Brain microvascular endothelial cell (primary cell): ENCODE results near the gene LGALS9C.
"Not testable (repeated sequence)": the region's sequence is repeated elsewhere in the genome, so short reads cannot be mapped to it uniquely, and the experiment has no call there.

Experiments
- DNase-seq: peaks from one replicate; pipeline ENCODE4 v3.0.0-alpha.2; 2020
- H3K27ac ChIP-seq: fragments of 250-450 bp; sonication (Bioruptor Pico); 2 replicates; pipeline ENCODE4 v1.5.1; 2020; ENCODE audit warnings: mild to moderate bottlenecking, moderate library complexity
- H3K27me3 ChIP-seq: fragments of 250-450 bp; sonication (Bioruptor Pico); replicated peaks from 2 replicates; pipeline ENCODE4 v1.5.1; 2020; ENCODE audit warnings: mild to moderate bottlenecking
- H3K36me3 ChIP-seq: fragments of 250-450 bp; sonication (Bioruptor Pico); replicated peaks from 2 replicates; pipeline ENCODE4 v1.5.1; 2020; ENCODE audit warnings: mild to moderate bottlenecking
- H3K4me3 ChIP-seq: 2 replicates; pipeline ENCODE4 v1.5.1; 2011; ENCODE audit warnings: low read depth, mild to moderate bottlenecking, control low read depth, low read length, moderate library complexity
- in situ Hi-C: cut with HindIII; loops from 2 replicates; pipeline ENCODE4 v1.10.0; 2017; ENCODE audit warnings: low sequenced_read_pairs, low pct_ligation_motif_present

The LGALS9C gene

GRCh38 chr17:18494250-18494768, 17.7 kb downstream of the LGALS9C start:
- H3K27ac ChIP-seq, DNase-seq, in situ Hi-C loops, H3K36me3 ChIP-seq, H3K27me3 ChIP-seq, H3K4me3 ChIP-seq: not testable (repeated sequence)

GRCh38 chr17:18497044-18497443, 20.5 kb downstream of the LGALS9C start:
- H3K4me3 ChIP-seq, H3K36me3 ChIP-seq, in situ Hi-C loops, H3K27ac ChIP-seq, H3K27me3 ChIP-seq, DNase-seq: not testable (repeated sequence)

DNA sequence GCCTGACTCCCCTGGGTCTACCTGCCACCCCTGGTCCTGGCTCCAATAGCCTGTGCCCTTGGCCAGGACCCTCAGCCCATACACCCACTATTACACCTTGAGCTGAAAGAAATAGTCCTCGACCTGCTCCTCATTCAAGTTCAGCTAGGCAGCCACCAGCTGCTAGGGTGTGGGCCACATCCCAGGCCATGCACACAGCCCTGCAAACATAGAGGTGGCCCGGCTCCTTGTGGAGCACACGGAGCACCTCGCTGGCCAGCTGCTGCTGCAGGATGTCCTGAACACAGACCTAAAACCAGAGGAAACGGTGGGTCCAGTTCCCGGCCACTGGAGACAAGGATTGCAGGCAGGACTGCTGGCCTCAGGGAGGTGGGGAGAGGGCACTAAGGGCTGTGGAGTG, 22.5 kb downstream of the LGALS9C start:
- H3K36me3 ChIP-seq, H3K27me3 ChIP-seq, H3K27ac ChIP-seq, DNase-seq, in situ Hi-C loops, H3K4me3 ChIP-seq: not testable (repeated sequence)

GRCh38 chr17:18499756-18500155, 23.2 kb downstream of the LGALS9C start:
- DNase-seq, in situ Hi-C loops, H3K27me3 ChIP-seq, H3K4me3 ChIP-seq, H3K27ac ChIP-seq, H3K36me3 ChIP-seq: not testable (repeated sequence)

- H3K27me3 ChIP-seq, H3K4me3 ChIP-seq, H3K27ac ChIP-seq, DNase-seq, H3K36me3 ChIP-seq, in situ Hi-C loops: not testable (repeated sequence)
These were observed 23.7 kb downstream of the LGALS9C start for GRCh38 chr17:18500281-18500680.

- in situ Hi-C loops, H3K27ac ChIP-seq, H3K36me3 ChIP-seq, DNase-seq, H3K4me3 ChIP-seq, H3K27me3 ChIP-seq: not testable (repeated sequence)
These were observed 24.2 kb downstream of the LGALS9C start for GRCh38 chr17:18500816-18501215.

DNA sequence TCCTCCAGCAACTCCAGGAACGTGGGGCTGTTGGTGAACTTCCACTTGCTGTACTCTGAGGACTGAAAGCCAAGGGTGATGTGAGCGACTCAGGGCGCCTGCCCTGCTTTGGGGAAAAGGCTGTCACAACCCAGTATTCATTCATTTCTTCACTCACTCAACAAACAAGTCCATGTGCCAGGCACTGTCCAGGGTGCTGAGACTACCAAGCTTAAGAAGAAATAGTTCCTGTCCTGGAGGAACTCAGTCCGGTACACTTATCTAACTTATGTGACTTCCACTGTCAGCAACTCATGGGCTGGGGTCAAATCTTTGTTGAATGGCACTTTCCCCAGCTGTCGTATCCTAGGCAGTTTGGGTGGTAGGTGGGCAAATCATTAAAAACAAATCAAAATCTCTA, 26.6 kb downstream of the LGALS9C start:
- in situ Hi-C loops, DNase-seq, H3K4me3 ChIP-seq, H3K36me3 ChIP-seq, H3K27me3 ChIP-seq, H3K27ac ChIP-seq: not testable (repeated sequence)

DNA sequence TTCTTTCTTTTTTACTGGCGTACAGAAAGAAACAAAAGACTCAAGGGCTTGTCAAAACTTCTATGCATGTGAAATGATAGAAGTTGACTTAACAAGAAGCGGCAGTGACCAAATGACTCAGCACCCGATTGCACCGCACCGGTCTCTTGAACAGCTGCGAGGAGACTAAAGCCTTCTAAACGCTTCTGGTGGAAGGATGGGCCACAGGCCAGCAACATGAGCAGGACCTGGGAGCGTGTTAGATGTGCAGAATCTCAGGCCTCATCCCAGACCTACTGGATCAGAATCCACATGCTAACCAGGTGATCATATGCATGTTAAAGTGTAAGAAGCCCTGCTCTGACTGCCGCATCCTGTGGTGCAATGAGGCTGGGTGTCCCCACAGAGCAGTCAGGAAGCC, 31.1 kb downstream of the LGALS9C start:
- H3K4me3 ChIP-seq, in situ Hi-C loops, H3K27ac ChIP-seq, DNase-seq, H3K27me3 ChIP-seq, H3K36me3 ChIP-seq: not testable (repeated sequence)

GRCh38 chr17:18508667-18509066, 32.1 kb downstream of the LGALS9C start:
- H3K27ac ChIP-seq, DNase-seq, H3K36me3 ChIP-seq, in situ Hi-C loops, H3K4me3 ChIP-seq, H3K27me3 ChIP-seq: not testable (repeated sequence)

- H3K36me3 ChIP-seq, H3K27ac ChIP-seq, DNase-seq, H3K4me3 ChIP-seq, H3K27me3 ChIP-seq, in situ Hi-C loops: not testable (repeated sequence)
These were observed 44.5 kb downstream of the LGALS9C start for GRCh38 chr17:18521100-18521499.

GRCh38 chr17:18525015-18525414, 48.4 kb downstream of the LGALS9C start:
- H3K27ac ChIP-seq, H3K4me3 ChIP-seq, DNase-seq, in situ Hi-C loops, H3K36me3 ChIP-seq, H3K27me3 ChIP-seq: not testable (repeated sequence)

DNA sequence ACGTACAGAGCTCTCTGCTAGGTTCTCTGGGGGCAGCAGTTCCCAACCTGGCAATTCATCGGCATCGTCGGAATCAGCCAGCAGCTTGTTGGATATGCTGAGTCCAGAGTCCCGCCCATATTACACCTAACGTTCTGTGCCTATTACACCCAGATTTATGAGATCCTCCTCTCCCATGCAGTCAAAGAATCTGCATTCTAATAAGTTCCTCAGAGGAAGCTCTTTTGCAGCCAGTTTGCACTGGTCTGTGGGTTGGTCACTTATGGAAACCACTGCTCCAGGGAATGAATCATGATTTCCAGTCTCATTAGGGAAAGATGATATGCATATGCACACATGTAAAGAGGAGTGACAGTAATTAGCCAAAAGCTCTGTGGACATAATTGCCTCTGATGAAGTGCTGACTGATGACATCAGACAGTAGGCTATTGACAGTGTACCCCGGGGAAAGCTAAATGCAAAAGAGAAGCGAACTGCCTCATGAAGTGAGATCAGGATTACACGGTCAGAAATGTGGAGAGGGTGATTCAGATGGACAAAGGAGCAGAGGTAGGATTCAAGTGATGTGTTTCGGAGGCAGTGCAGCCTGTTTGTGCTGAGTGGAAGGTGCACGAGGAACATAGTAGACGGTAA, 49.7 kb downstream of the LGALS9C start:
- in situ Hi-C loops, result not testable (repeated sequence)

GRCh38 chr17:18527354-18527753, 50.8 kb downstream of the LGALS9C start:
- DNase-seq, H3K4me3 ChIP-seq, H3K27ac ChIP-seq, H3K36me3 ChIP-seq, H3K27me3 ChIP-seq, in situ Hi-C loops: not testable (repeated sequence)

More for the DNA sequence above, 49.7 kb downstream of the LGALS9C start:
- not testable (repeated sequence) for DNase-seq, H3K36me3 ChIP-seq, H3K4me3 ChIP-seq, H3K27me3 ChIP-seq, H3K27ac ChIP-seq

GRCh38 chr17:18528435-18528834, 51.8 kb downstream of the LGALS9C start:
- DNase-seq, in situ Hi-C loops: not testable (repeated sequence)

DNA sequence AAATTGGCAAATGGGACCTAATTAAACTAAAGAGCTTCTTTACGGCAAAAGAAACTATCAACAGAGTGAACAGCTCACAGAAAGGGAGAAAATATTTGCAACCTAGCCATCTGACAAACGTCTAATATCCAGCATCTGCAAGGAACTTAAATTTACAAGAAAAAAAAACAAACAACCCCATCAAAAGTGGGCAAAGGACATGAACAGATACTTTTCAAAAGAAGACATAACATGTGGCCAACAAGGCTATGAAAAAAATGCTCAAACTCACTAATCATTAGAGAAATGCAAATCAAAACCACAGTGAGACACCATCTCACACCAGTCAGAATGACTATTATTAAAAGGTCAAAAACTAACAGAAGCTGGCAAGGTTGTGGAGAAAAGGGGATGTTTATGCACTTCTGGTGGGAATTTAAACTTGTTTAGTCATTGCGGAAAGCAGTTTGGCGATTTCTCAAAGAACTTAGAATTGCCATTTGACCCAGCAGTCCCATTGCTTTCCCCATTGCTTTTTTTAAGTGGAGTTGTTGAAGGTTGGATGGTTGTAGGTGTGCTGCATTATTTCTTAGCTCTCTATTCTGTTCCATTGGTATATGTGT, 52.4 kb downstream of the LGALS9C start:
- H3K27ac ChIP-seq, in situ Hi-C loops, DNase-seq, H3K27me3 ChIP-seq, H3K36me3 ChIP-seq, H3K4me3 ChIP-seq: not testable (repeated sequence)

More at GRCh38 chr17:18528435-18528834, 51.8 kb downstream of the LGALS9C start:
- H3K36me3 ChIP-seq, H3K4me3 ChIP-seq, H3K27ac ChIP-seq, H3K27me3 ChIP-seq: not testable (repeated sequence)
